GM21576 (cell line): ENCODE measurements around the gene PDE3B.

Experiments used
- ATAC-seq: cut with Tn5 transposase; IDR thresholded peaks from one replicate; pipeline ENCODE4 v1.9.1; 2021; ENCODE audit warnings: mild to moderate bottlenecking, moderate library complexity; ENCODE audit not compliant: unreplicated experiment

Gene PDE3B

DNA sequence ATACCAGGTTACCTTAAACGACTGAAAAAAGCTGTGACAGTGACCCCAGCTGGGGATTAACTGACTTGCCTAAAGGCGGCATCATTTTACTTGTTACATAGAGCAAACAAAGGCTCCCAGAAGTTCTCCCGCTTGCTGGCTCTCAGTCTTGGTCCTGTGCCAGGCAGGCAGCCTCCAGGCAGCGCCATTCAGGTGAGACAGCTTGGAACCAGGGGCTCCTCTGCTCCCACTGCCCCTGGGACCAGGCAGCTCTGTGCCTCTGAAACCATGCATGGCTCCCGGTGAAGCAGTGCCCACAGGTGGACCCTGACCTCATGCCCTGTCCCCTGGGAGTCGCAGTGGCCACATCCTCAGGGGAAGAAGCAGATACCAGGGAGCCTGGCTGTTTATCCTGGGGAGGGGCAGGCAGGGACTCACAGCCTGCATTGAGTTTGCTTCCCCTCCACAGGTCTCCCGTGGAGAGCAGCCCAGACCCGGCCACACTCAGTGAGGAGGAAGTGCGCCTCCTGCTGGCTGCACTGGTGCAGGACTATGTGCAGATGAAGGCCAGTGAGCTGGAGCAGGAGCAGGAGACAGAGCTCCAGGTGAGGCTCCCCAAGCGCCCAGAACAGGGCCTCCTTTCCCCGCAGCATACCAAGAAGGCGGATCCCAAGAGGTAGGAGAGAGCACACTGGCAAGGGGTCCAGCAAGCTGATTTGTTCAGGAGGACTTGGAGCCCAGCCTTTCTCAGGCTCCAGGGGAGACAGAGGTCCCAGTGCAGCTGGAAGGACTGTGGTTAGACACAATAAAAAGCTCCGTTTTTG, 264.0 kb downstream of the PDE3B start:
- ATAC-seq = peak; percentile 46

DNA sequence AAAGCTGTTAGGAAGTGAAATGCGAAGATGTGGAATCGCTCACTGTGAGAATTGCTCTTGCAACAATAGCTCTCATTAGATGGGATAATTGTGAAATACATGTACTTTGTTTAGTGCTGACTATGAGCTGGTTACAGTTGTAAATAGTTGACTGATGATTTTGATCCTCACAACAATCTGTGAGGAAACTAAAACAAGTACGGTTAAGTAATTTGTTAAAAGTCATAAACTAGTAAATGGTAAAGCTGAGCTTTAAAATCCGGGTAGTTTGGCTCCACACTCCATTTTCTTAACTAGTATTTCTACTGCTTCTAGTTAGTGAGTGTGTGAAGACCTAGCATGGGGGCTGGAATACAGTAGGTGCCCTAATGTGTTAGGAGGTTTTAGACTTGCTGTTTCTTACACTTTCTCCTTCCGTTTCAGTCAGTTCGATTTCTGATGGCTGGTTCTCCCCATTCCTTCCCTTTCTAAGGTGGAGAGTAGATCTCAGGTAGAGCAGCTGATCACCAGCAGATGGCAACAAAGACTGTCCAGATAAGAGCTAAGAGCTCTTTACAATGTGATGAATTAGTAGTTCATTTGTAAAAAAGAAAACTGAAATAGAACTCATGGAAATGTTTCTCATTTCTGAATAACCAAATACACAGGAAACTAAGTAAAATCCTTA, 264.7 kb downstream of the PDE3B start:
- peak; percentile 22 for ATAC-seq

DNA sequence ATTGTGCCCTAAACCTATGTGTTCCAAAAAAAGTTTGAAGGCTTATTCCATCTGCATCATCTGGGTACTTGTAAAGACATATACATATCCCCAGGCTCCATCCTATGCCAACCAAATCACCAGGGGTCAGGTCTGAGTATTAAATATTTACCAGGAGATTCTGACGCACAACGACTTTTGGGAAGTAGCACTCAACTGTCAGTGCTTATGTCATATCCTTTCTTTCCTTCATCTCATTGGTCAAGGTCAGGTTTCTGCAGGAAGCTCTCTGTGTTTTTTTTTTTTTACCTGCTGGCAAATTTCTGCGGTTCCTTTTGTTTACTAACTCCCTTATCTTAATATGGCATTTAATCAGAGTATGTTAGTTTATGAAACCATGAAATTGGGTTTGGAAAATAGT, 270.9 kb downstream of the PDE3B start:
- no peak for ATAC-seq

DNA sequence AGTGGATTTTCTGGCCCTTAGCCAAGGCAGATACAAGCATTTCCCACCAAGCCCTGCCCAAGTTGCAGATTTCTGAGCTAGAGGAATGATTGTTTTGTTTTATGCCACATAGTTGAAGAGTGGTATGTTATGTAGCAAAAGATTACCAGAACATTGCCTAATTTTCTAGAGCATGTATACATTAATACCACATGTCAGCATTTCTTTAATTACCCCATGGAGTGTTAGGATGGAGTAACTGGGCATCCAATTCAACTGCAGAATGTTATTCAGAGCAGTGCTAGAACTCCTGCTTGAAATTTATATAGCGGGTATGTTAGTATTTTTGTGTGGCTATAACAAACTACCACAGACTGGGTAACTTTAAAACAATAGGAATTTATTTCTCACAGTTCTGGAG, 272.8 kb downstream of the PDE3B start:
- ATAC-seq = no peak
